ENCODE results near the gene CA10.

DNA sequence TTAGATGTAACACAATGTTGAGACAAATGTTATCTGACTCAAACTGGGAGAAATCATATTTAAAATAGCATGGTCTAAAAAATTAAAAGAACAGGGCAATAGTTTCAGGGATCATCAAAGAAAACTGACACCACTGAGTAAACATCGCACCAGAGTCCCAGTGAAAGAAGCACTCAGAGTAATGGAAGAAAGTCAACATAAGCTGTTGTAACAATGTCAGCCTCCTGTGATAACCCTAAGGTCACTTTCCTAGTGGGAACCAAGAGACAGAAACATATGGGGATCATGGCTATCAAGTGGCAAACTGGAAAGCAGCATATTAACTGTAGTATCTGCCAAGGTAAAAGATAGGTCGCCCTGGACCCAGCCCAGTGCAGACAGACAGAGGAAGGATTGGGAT is 160.8 kb downstream of the CA10 start:
- TF ChIP-seq, protein P1, sequence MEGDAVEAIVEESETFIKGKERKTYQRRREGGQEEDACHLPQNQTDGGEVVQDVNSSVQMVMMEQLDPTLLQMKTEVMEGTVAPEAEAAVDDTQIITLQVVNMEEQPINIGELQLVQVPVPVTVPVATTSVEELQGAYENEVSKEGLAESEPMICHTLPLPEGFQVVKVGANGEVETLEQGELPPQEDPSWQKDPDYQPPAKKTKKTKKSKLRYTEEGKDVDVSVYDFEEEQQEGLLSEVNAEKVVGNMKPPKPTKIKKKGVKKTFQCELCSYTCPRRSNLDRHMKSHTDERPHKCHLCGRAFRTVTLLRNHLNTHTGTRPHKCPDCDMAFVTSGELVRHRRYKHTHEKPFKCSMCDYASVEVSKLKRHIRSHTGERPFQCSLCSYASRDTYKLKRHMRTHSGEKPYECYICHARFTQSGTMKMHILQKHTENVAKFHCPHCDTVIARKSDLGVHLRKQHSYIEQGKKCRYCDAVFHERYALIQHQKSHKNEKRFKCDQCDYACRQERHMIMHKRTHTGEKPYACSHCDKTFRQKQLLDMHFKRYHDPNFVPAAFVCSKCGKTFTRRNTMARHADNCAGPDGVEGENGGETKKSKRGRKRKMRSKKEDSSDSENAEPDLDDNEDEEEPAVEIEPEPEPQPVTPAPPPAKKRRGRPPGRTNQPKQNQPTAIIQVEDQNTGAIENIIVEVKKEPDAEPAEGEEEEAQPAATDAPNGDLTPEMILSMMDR (IDR thresholded peaks at IDR 0.05 in 2 of 3, conservative IDR thresholded peaks at IDR 0.05 in 1 of 3; ENCODE audit: insufficient read depth in 2 of 3, low read depth in 1 of 3, low read length in 3 of 3) = no peak
- no peak for TF ChIP-seq RBM22 (IDR thresholded peaks at IDR 0.05; ENCODE audit: low read depth, low read length, poor library complexity, severe bottlenecking)
- no peak for TF ChIP-seq EZH2 (IDR thresholded peaks at IDR 0.05; ENCODE audit: borderline replicate concordance, low read depth, low read length)
- no peak for TF ChIP-seq CREB1 (IDR thresholded peaks at IDR 0.05)
- no peak for TF ChIP-seq CREB1 (CRISPR knock-in tag; IDR thresholded peaks at IDR 0.05)
- TF ChIP-seq NFRKB (IDR thresholded peaks at IDR 0.05; ENCODE audit: low read depth) = no peak
- TF ChIP-seq, protein P2, sequence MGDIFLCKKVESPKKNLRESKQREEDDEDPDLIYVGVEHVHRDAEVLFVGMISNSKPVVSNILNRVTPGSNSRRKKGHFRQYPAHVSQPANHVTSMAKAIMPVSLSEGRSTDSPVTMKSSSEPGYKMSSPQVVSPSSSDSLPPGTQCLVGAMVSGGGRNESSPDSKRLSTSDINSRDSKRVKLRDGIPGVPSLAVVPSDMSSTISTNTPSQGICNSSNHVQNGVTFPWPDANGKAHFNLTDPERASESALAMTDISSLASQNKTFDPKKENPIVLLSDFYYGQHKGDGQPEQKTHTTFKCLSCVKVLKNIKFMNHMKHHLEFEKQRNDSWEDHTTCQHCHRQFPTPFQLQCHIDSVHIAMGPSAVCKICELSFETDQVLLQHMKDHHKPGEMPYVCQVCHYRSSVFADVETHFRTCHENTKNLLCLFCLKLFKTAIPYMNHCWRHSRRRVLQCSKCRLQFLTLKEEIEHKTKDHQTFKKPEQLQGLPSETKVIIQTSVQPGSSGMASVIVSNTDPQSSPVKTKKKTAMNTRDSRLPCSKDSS (IDR thresholded peaks at IDR 0.05; ENCODE audit: low read depth, partially characterized antibody) = no peak
- TF ChIP-seq, protein P3, sequence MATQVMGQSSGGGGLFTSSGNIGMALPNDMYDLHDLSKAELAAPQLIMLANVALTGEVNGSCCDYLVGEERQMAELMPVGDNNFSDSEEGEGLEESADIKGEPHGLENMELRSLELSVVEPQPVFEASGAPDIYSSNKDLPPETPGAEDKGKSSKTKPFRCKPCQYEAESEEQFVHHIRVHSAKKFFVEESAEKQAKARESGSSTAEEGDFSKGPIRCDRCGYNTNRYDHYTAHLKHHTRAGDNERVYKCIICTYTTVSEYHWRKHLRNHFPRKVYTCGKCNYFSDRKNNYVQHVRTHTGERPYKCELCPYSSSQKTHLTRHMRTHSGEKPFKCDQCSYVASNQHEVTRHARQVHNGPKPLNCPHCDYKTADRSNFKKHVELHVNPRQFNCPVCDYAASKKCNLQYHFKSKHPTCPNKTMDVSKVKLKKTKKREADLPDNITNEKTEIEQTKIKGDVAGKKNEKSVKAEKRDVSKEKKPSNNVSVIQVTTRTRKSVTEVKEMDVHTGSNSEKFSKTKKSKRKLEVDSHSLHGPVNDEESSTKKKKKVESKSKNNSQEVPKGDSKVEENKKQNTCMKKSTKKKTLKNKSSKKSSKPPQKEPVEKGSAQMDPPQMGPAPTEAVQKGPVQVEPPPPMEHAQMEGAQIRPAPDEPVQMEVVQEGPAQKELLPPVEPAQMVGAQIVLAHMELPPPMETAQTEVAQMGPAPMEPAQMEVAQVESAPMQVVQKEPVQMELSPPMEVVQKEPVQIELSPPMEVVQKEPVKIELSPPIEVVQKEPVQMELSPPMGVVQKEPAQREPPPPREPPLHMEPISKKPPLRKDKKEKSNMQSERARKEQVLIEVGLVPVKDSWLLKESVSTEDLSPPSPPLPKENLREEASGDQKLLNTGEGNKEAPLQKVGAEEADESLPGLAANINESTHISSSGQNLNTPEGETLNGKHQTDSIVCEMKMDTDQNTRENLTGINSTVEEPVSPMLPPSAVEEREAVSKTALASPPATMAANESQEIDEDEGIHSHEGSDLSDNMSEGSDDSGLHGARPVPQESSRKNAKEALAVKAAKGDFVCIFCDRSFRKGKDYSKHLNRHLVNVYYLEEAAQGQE (IDR thresholded peaks at IDR 0.05; ENCODE audit: borderline replicate concordance) = no peak
- TF ChIP-seq, protein P3 (CRISPR knock-in tag; IDR thresholded peaks at IDR 0.05; ENCODE audit: low read depth) = no peak

All from K562 (cell line).